H1 (cell line): Measurements from ENCODE around the gene AGPS. TPM values are rescaled to one million over a fixed set of nuclear protein-coding genes. Genes with fewer than 3 reads are reported as not detected.

Experiments used
- CTCF ChIA-PET: fragments of 300-600 bp; sonication (Branson Sonifier 250); formaldehyde crosslinking; loops from one replicate; lab custom pipeline; 2021; ENCODE audit not compliant: partially characterized antibody; lab: Charles Lee
- POLR2A ChIA-PET: fragments of 300-600 bp; sonication (Branson Sonifier 250); formaldehyde crosslinking; loops from one replicate; lab custom pipeline; 2021; ENCODE audit warnings: inconsistent platforms; ENCODE audit not compliant: partially characterized antibody; lab: Charles Lee
- DNase-seq, 2 experiments: peaks; one replicate each; pipeline versions ENCODE4 v3.0.0 to v3.0.0-alpha.2; 2010 to 2022; ENCODE audit warnings: low spot score in 2 of 2, low read depth in 1 of 2, mixed read lengths in 1 of 2
- FAIRE-seq: peaks from 2 replicates; lab custom pipeline; 2011; peaks lifted over from hg19 to GRCh38; lab: Jason Lieb, UNC
- H2AFZ ChIP-seq: 2 replicates; pipeline ENCODE4 v1.8.1; 2012; ENCODE audit warnings: low read length, inconsistent platforms
- H2AK5ac ChIP-seq: 2 replicates; pipeline ENCODE4 v1.6.1; 2013; ENCODE audit warnings: low read depth, low read length
- H2BK120ac ChIP-seq: replicated peaks from 2 replicates; pipeline ENCODE3; 2013; ENCODE audit warnings: low read depth, low read length, inconsistent platforms
- H2BK12ac ChIP-seq: 2 replicates; pipeline ENCODE4 v1.6.1; 2013; ENCODE audit warnings: low read depth, low read length
- H2BK15ac ChIP-seq: 2 replicates; pipeline ENCODE4 v1.6.1; 2013; ENCODE audit warnings: low read length
- H2BK20ac ChIP-seq: 2 replicates; pipeline ENCODE4 v1.6.1; 2013; ENCODE audit warnings: low read length
- H2BK5ac ChIP-seq: 2 replicates; pipeline ENCODE4 v1.6.1; 2013; ENCODE audit warnings: low read depth, low read length
- H3K14ac ChIP-seq: 2 replicates; pipeline ENCODE4 v1.6.1; 2013; ENCODE audit warnings: inconsistent platforms; ENCODE audit not compliant: insufficient read length
- H3K18ac ChIP-seq: 2 replicates; pipeline ENCODE4 v1.6.1; 2013; ENCODE audit warnings: low read length; ENCODE audit errors: extremely low read depth
- H3K23ac ChIP-seq: 2 replicates; pipeline ENCODE4 v1.6.1; 2013; ENCODE audit warnings: inconsistent platforms; ENCODE audit not compliant: insufficient read length
- H3K23me2 ChIP-seq: 2 replicates; pipeline ENCODE4 v1.6.1; 2013; ENCODE audit warnings: low read depth, low read length
- H3K27ac ChIP-seq: 2 replicates; pipeline ENCODE4 v1.6.1; 2011; ENCODE audit warnings: low read depth, low read length, inconsistent platforms
- H3K27me3 ChIP-seq, 4 experiments: replicated peaks in 1 of 4; 1 replicate in 1 of 4; 2 replicates in 3 of 4; pipeline versions ENCODE4 v1.6.1 to v1.8.1; 2011 to 2013; ENCODE audit warnings: low read length in 3 of 4, mild to moderate bottlenecking in 3 of 4, inconsistent platforms in 2 of 4, mixed read lengths in 2 of 4, moderate library complexity in 1 of 4; ENCODE audit not compliant: control insufficient read depth in 3 of 4, insufficient read depth in 3 of 4; ENCODE audit errors: extremely low read depth in 1 of 4
- H3K36me3 ChIP-seq, 4 experiments: 2 replicates each; pipeline versions ENCODE4 v1.6.1 to v1.8.1; 2011 to 2013; ENCODE audit warnings: mild to moderate bottlenecking in 4 of 4, low read length in 3 of 4, moderate library complexity in 2 of 4, control low read depth in 1 of 4, inconsistent platforms in 1 of 4; ENCODE audit not compliant: insufficient read depth in 4 of 4, control insufficient read depth in 2 of 4
- H3K4ac ChIP-seq: replicated peaks from 2 replicates; pipeline ENCODE3; 2013; ENCODE audit warnings: low read length, low read depth, mixed read lengths, inconsistent platforms; ENCODE audit not compliant: insufficient read length
- H3K4me1 ChIP-seq, 4 experiments: replicated peaks in 1 of 4; 1 replicate in 1 of 4; 2 replicates in 3 of 4; pipeline versions ENCODE4 v1.6.1 to v1.8.1; 2011 to 2013; ENCODE audit warnings: low read length in 3 of 4, inconsistent platforms in 2 of 4, mixed read lengths in 1 of 4; ENCODE audit not compliant: insufficient read depth in 4 of 4, control insufficient read depth in 3 of 4
- H3K4me2 ChIP-seq, 2 experiments: 2 replicates each; pipeline versions ENCODE4 v1.6.1 to v1.8.1; 2011 to 2013; ENCODE audit warnings: low read depth in 2 of 2, low read length in 2 of 2, control low read depth in 1 of 2, inconsistent platforms in 1 of 2, mild to moderate bottlenecking in 1 of 2; ENCODE audit not compliant: insufficient read depth in 1 of 2
- H3K4me3 ChIP-seq, 4 experiments: fragments of 200-600, 300-600 bp in 1 of 4; sonication (generic), shearing (Covaris generic), sonication (Bioruptor Twin) in 1 of 4; 2 replicates each; pipeline versions ENCODE4 v1.5.1 to v1.8.1; 2011 to 2016; ENCODE audit warnings: low read length in 4 of 4, low read depth in 3 of 4, control low read depth in 2 of 4, inconsistent platforms in 2 of 4, mild to moderate bottlenecking in 2 of 4, mixed read lengths in 1 of 4, moderate library complexity in 1 of 4; ENCODE audit not compliant: insufficient read depth in 2 of 4; ENCODE audit errors: extremely low read depth in 1 of 4
- H3K56ac ChIP-seq: replicated peaks from 2 replicates; pipeline ENCODE3; 2013; ENCODE audit warnings: low read depth, mild to moderate bottlenecking, mixed read lengths, low read length, inconsistent platforms; ENCODE audit not compliant: insufficient read length
- H3K79me1 ChIP-seq: 2 replicates; pipeline ENCODE4 v1.6.1; 2013; ENCODE audit warnings: low read depth, low read length, control low read depth
- H3K79me2 ChIP-seq, 2 experiments: 2 replicates each; pipeline versions ENCODE4 v1.6.1 to v1.8.1; 2012 to 2013; ENCODE audit warnings: low read length in 2 of 2, mild to moderate bottlenecking in 2 of 2, inconsistent platforms in 1 of 2; ENCODE audit not compliant: insufficient read depth in 2 of 2, control insufficient read depth in 1 of 2
- H3K9ac ChIP-seq, 4 experiments: replicated peaks in 1 of 4; 1 replicate in 1 of 4; 2 replicates in 3 of 4; pipeline versions ENCODE4 v1.6.1 to v1.8.1; 2011 to 2013; ENCODE audit warnings: low read depth in 3 of 4, low read length in 3 of 4, control low read depth in 2 of 4, mild to moderate bottlenecking in 2 of 4, moderate library complexity in 2 of 4, inconsistent platforms in 1 of 4; ENCODE audit errors: extremely low read depth in 1 of 4
- H3K9me3 ChIP-seq, 2 experiments: 2 replicates each; pipeline versions ENCODE4 v1.6.1 to v1.8.1; 2012 to 2013; ENCODE audit warnings: mild to moderate bottlenecking in 2 of 2, moderate library complexity in 2 of 2, control low read depth in 1 of 2, inconsistent platforms in 1 of 2, low read depth in 1 of 2, low read length in 1 of 2, mixed read lengths in 1 of 2; ENCODE audit not compliant: insufficient read depth in 2 of 2
- H4K20me1 ChIP-seq, 2 experiments: replicated peaks in 1 of 2; 2 replicates each; pipeline versions ENCODE3 to v1.8.1; 2011 to 2013; ENCODE audit warnings: inconsistent platforms in 2 of 2, low read length in 2 of 2, mild to moderate bottlenecking in 1 of 2; ENCODE audit not compliant: insufficient read depth in 2 of 2, control insufficient read depth in 1 of 2
- H4K5ac ChIP-seq: 2 replicates; pipeline ENCODE4 v1.6.1; 2013; ENCODE audit warnings: low read length, low read depth, mixed read lengths, inconsistent platforms; ENCODE audit not compliant: insufficient read length
- H4K8ac ChIP-seq: 2 replicates; pipeline ENCODE4 v1.8.0; 2013; ENCODE audit warnings: mild to moderate bottlenecking, moderate library complexity, low read length, inconsistent platforms; ENCODE audit not compliant: insufficient read depth; ENCODE audit errors: extremely low read depth
- H4K91ac ChIP-seq: replicated peaks from 2 replicates; pipeline ENCODE3; 2013; ENCODE audit warnings: low read length, mixed read lengths, inconsistent platforms; ENCODE audit not compliant: insufficient read length
- BACH1 ChIP-seq: IDR thresholded peaks from 2 replicates; pipeline ENCODE4 v1.6.1; 2012; ENCODE audit warnings: low read length, improper control_type of control experiment
- CHD1 ChIP-seq: IDR thresholded peaks from 2 replicates; pipeline ENCODE4 v1.6.1; 2012; ENCODE audit warnings: low read depth, low read length, improper control_type of control experiment
- EGR1 ChIP-seq: IDR thresholded peaks from 2 replicates; pipeline ENCODE4 v1.6.1; 2011; ENCODE audit warnings: low read depth, low read length, borderline replicate concordance
- EP300 ChIP-seq, 2 experiments: IDR thresholded peaks; 1 replicate in 1 of 2; 2 replicates in 1 of 2; pipeline ENCODE4 v1.6.1; 2011 to 2012; ENCODE audit warnings: low read depth in 2 of 2, low read length in 2 of 2, mild to moderate bottlenecking in 2 of 2, borderline replicate concordance in 1 of 2, inconsistent platforms in 1 of 2, moderate library complexity in 1 of 2
- HDAC6 ChIP-seq: IDR thresholded peaks from one replicate; pipeline ENCODE4 v1.7.1; 2012; ENCODE audit warnings: low read depth, mild to moderate bottlenecking, inconsistent platforms, low read length, moderate library complexity
- JUN ChIP-seq: IDR thresholded peaks from 2 replicates; pipeline ENCODE4 v1.6.1; 2011; ENCODE audit warnings: low read depth, mild to moderate bottlenecking, improper control_type of control experiment, low read length
- KDM1A ChIP-seq: fragments of 200-600, 300-600 bp; sonication (generic); IDR thresholded peaks from 2 replicates; pipeline ENCODE4 v1.7.1; 2016; ENCODE audit warnings: mild to moderate bottlenecking, low read length, borderline replicate concordance
- RAD21 ChIP-seq, 2 experiments: IDR thresholded peaks in 1 of 2; conservative IDR thresholded peaks in 1 of 2; 2 replicates each; pipeline ENCODE4 v1.6.1; 2011; ENCODE audit warnings: low read depth in 2 of 2, low read length in 2 of 2, improper control_type of control experiment in 1 of 2, inconsistent platforms in 1 of 2, mild to moderate bottlenecking in 1 of 2, moderate library complexity in 1 of 2
- SIN3A ChIP-seq, 2 experiments: IDR thresholded peaks in 1 of 2; conservative IDR thresholded peaks in 1 of 2; 2 replicates each; pipeline ENCODE4 v1.6.1; 2011 to 2012; ENCODE audit warnings: low read length in 2 of 2, improper control_type of control experiment in 1 of 2, low read depth in 1 of 2, mild to moderate bottlenecking in 1 of 2
- TCF12 ChIP-seq: IDR thresholded peaks from 2 replicates; pipeline ENCODE4 v1.6.1; 2011; ENCODE audit warnings: low read depth, mild to moderate bottlenecking, low read length
- TEAD4 ChIP-seq: IDR thresholded peaks from 2 replicates; pipeline ENCODE4 v1.6.1; 2012; ENCODE audit warnings: low read depth, low read length, inconsistent platforms, mixed read lengths
- USF2 ChIP-seq: IDR thresholded peaks from 2 replicates; pipeline ENCODE4 v1.6.1; 2011; ENCODE audit warnings: low read length, improper control_type of control experiment
- WGBS, 2 experiments: shearing (Covaris generic) in 1 of 2; methylation state at CpG; one replicate each; pipeline versions ENCODE4 v1.1.6 to v1.1.7; 2013 to 2015; ENCODE audit warnings: low lambda C conversion rate in 2 of 2, mixed read lengths in 2 of 2, inconsistent platforms in 1 of 2, low coverage in 1 of 2, missing lambda C conversion rate in 1 of 2; ENCODE audit not compliant: insufficient replicate concordance in 2 of 2, insufficient coverage in 1 of 2, insufficient read length in 1 of 2; ENCODE audit errors: extremely low coverage in 1 of 2, missing lambda C conversion rate in 1 of 2; 5-methylcytosine and 5-hydroxymethylcytosine counted together
- polyA plus RNA-seq, 7 experiments: library from polyadenylated mRNA; depleted of rRNA in 3 of 7; stranded (reverse) in 5 of 7; unstranded in 2 of 7; fragments of >200 nt in 5 of 7; fragments of 200-250 nt in 2 of 7; gene quantifications; 1 replicate in 5 of 7; 2 replicates in 1 of 7; 4 replicates in 1 of 7; pipeline versions ENCODE4 v1.2.1 to v1.2.3, GENCODE V29; 2011 to 2013; ENCODE audit warnings: missing spikeins in 2 of 7, mixed read lengths in 2 of 7
- total RNA-seq: library from RNA; stranded (reverse); fragmentation: NEBNext Ultra II Directional; extraction: Animal tissue kit (Norgen Biotek cat#: 25700); gene quantifications from 2 replicates; pipeline ENCODE4 v1.2.1, GENCODE V29; 2021

AGPS gene
- total and polyA plus RNA-seq, 2 of the 8 experiments (the other 6 are each of a cell fraction or from before 2014, with no cell fraction given), result 7.3 to 57.8 TPM

GRCh38 chr2:177532567-177532966 is 140.0 kb downstream of the AGPS start:
- no peak overlapping the region for H3K9ac ChIP-seq
- H3K18ac ChIP-seq, result no peak overlapping the region
- H3K56ac ChIP-seq, result no peak overlapping the region
- H2AFZ ChIP-seq, result no peak overlapping the region
- DNase-seq (no peak), FAIRE-seq (no peak)
- no peak overlapping the region for H3K27ac ChIP-seq
- H3K14ac ChIP-seq, result no peak overlapping the region
- no peak overlapping the region for H4K5ac ChIP-seq
- H3K79me2 ChIP-seq, result no peaks in the 10 kb centered on the region
- no peaks in the 10 kb centered on the region for H3K23me2 ChIP-seq
- POLR2A ChIA-PET, result no interaction called here
- H4K20me1 ChIP-seq, result no peaks in the 10 kb centered on the region
- 96% methylated on average over 1 of the region's 1 CpG; no CpG with 5 or more reads in 1 of the 2 experiments for WGBS, 2 experiments
- peaks cover 0 to 3% (median 0%) of the 10 kb centered on the region in 4 experiments; a peak in 2 of 7 replicates for H3K4me1 ChIP-seq
- no peak overlapping the region for H2BK20ac ChIP-seq
- no peak overlapping the region for H2BK5ac ChIP-seq
- H2BK15ac ChIP-seq, result no peak overlapping the region
- no peaks in the 10 kb centered on the region for H3K79me1 ChIP-seq
- no peak overlapping the region for H4K8ac ChIP-seq
- no peak overlapping the region for H3K4me2 ChIP-seq
- no peaks in the 10 kb centered on the region for H3K27me3 ChIP-seq
- H3K9me3 ChIP-seq, result no peaks in the 10 kb centered on the region
- H2BK12ac ChIP-seq, result no peak overlapping the region
- H3K36me3 ChIP-seq, result no peaks in the 10 kb centered on the region; a peak in 1 of 8 replicates
- CTCF ChIA-PET, result interaction anchor here (1.0 to 1.8 kb wide), 2 partner anchors 10 to 72 kb away, joined by 6 to 7 read pairs; no protein-coding TSS in a partner anchor
- no peak overlapping the region for H2AK5ac ChIP-seq
- no peak overlapping the region for H2BK120ac ChIP-seq
- no peak overlapping the region for H4K91ac ChIP-seq
- no peak overlapping the region for H3K4ac ChIP-seq
- no peak overlapping the region for H3K23ac ChIP-seq
- no peak overlapping the region for H3K4me3 ChIP-seq
- no peak for TF ChIP-seq KDM1A
- TF ChIP-seq TEAD4, result no peak
- TF ChIP-seq USF2, result no peak
- TF ChIP-seq JUN, result no peak
- no peak for TF ChIP-seq EP300 (IDR thresholded peaks at IDR 0.05; ENCODE audit: borderline replicate concordance in 1 of 2, low read depth in 2 of 2, low read length in 2 of 2)
- no peak for TF ChIP-seq CHD1
- TF ChIP-seq RAD21 (IDR thresholded peaks at IDR 0.05 in 1 of 2, conservative IDR thresholded peaks at IDR 0.05 in 1 of 2; ENCODE audit: low read depth in 2 of 2, low read length in 2 of 2), result no peak
- no peak for TF ChIP-seq SIN3A (conservative IDR thresholded peaks at IDR 0.05 in 1 of 2, IDR thresholded peaks at IDR 0.05 in 1 of 2; ENCODE audit: low read depth in 1 of 2, low read length in 2 of 2)
- no peak for TF ChIP-seq BACH1
- no peak for TF ChIP-seq TCF12
- no peak for TF ChIP-seq HDAC6
- no peak for TF ChIP-seq EGR1
